CD4-positive, alpha-beta T cell treated with Interleukin-15 for 4 hours (primary cell): ENCODE data around the gene SLC35A1.

Source experiments
- DNase-seq: peaks from one replicate; pipeline ENCODE4 v3.0.0-alpha.2; 2020; ENCODE audit warnings: low spot score

Gene SLC35A1

DNA sequence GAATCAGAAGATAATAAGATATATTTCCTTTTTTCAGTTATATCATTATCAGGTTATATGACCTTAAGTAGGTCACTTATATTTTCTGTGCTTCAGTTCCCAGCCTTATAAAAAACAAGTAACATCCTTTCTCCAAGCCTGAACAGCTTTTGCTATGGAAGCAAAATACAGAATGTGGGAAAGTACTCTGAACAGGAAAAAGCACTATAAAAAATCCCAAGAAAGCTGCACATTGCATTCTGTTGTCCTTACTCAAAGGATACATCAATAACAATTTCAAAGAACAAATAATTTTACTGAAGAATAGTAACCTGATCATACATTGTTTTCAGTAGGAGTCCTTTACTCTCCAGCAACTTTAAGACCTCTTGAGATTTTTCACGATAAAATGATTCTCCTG lies 56.4 kb downstream of the SLC35A1 start:
- no peak for DNase-seq

DNA sequence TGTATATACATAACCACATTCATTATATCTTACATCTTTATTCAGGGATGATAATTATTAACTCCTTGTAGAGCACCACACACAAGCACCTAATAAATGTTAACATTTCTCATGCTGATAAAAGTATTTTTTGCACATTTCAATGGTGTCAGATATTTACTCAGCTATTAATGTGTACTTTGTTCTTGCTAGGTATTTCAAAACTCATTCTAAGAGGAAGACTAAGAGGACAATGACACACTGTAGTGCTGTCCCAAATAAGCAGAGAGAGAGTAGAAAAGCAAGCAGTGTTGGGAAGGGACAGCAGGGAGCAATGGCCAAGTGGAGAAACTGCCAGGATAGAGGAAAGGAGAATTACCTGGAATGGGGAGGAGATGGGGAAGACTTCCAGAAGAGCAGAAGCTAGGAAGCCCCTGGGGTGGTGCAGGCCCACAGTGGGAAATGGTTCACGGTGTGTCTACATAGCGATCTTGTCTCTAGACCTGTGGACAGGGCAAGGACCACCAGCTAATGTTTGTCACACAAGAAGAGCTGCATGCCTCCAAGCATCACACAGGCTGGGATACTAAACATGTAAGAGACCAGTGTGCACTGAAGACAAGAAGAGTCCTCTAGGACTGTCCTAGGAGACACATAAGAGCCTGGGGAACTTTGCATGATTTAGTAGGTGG lies 61.7 kb downstream of the SLC35A1 start:
- DNase-seq = no peak

DNA sequence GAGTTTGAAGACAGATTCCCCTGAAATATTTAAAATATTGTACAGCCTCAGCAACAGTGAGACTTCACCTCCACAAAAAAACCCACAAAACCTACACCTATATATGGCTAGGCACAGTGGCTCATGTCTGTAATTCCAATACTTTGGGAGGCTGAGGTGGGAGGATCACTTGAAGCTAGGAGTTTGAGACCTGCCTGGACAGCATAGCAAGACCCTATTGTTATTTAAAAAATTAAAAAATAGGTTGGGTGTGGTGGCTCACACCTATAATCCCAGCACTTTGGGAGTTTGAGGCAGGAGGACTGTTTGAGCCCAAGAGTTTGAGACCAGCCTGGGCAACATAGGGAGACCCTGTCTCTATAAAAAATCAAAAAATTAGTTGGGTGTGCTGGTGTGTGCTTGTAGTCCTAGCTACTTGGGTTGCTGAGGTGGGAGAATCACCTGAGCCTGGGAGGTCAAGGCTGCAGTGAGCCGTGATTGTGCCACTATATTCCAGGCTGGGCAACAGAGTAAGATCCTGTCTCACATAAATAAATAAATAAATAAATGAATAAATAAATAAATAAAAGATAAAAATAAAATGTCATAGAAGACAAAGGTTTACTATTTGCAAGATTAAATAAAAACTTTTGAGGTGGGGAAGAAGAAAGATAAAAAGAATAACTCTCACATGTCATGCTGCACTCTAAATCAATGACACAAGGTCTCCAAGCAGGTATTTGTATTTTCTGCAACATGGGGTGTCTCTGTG lies 65.9 kb downstream of the SLC35A1 start:
- DNase-seq = no peak

DNA sequence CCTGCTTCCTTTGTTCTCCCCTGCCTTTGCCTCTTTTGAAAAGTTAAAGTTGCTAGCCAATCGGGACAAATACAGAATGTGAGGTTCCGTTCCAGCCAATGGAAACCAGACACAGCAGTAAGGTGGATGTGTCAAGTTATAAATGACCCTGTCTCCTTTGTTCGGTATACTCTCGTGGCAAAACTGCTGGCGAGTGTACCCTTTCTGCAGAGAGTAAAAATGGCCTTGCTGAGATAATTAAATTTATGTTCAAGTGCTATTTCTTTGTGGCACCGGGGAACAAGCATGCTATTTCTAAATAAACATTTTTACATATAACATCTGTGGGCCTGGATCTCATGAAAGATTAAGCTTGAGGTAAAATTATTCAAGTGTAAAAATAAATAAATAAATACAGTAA lies 66.8 kb downstream of the SLC35A1 start:
- no peak for DNase-seq

DNA sequence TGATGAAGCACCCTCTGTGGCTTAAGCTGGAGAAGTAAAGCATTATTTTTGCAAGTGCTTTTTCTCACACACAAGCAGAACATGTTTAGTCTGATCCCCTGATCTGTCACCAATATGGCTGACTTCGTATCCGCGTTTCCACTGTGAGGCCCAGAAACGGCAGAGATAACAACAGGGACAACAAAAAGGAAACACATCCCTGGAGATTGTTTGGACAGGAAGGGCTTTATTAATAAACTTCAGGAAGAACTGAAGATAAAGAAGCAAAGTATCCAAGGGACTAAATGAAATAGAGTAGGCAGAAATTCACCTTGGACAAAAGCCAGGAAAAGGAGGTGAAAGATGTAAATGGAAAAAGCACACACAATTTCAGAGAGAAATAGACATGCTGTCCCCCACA lies 67.8 kb downstream of the SLC35A1 start:
- DNase-seq = no peak

DNA sequence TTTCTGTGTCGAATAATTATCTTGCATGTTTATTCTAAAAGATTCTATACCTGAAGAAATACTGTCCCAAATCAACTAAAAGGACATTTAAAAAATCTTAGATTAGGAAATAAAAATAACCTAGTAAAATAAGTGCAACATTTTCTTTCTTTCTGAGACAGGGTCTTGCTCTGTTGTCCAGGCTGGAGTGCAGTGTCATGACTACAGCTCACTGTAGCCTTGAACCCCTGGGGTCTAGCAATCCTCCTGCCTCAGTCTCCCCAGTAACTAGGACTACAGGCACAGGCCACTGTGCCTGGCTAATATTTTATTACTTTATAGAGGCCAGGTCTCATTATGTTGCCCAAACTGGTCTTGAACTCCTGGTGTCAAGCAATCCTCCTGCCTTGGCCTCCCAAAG lies 68.3 kb downstream of the SLC35A1 start:
- DNase-seq = no peak

DNA sequence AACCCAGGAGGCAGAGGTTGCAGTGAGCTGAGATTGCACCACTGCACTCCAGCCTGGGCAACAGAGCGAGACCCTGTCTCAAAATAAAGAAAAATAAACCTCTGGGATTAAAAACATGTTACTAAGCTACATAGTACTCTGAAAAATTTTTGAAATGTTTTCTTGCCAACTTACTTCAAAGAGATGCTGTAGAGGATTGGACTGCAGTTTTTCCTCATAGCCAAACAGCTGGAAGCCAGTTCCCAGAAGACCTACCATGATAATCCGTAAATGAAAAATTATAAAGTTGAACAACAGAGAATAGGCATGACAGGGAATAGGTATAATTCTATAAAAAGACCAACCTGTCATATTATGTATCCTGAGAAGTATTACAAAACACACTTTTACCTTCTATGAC lies 69.0 kb downstream of the SLC35A1 start:
- DNase-seq = no peak

DNA sequence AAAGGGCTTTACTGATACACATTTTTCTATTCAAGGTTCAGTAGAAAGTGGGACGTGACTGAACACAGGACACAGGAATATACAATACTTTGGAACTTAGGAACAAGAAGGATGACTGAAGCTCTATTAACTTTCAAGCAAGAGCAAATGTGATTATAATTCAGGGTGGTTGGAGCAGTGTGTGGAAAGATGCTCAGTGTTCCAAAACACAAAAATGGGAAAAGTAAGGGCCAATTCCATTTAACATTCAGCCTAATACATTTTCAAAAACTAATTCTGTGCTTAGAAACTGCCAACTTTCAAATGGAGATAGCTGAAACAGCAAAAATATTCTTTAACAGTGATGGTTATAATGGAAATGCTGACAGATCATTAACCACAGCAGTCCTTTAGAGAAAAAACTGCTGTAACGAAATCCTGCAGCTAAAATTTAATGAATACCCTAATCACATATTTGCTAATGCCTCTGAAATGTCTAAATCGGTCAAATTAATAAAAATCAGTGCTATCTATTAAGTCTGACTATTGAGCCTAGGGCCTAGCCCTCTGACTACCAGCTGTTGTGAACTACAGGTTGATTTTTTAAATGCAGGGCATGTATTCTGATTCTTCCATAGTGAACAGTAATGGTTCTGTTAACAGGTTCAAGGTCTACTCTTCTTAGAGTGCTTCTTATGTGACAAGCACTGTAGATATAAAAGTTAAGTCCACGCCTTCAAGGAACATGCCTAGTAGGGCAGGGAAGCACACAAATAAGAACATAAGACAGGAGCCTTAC lies 71.1 kb downstream of the SLC35A1 start:
- DNase-seq = no peak

DNA sequence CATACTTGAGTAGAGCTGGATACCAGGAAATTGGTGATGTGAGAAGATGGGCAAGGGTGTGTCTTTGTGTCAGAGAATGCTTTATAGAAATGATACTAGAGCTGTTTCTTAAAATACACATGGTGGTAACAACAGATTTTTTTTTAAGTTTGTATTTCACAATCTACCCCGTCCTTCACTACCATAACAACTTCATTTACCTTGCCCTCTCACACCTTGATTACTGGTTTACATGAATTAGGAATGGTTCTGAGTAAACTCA lies 71.6 kb downstream of the SLC35A1 start:
- no peak for DNase-seq

DNA sequence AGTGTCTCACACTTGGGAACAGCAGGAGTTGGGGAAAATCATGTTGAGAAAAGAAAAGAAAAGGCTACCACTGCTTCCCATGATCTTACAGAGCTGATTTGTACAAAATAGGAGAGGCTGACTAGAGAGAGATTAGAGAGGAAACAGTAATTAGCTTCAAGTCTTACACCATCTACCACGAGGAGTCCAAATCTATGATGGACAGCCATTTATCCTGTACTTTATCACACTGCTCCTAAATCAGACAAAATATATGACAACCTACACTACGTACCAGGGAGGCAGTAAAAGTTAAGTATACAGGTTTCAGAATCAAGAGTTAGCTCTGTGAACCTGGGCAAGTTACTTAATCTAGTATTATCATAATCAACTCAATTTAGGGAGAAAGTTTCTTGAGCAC lies 79.0 kb downstream of the SLC35A1 start:
- no peak for DNase-seq

DNA sequence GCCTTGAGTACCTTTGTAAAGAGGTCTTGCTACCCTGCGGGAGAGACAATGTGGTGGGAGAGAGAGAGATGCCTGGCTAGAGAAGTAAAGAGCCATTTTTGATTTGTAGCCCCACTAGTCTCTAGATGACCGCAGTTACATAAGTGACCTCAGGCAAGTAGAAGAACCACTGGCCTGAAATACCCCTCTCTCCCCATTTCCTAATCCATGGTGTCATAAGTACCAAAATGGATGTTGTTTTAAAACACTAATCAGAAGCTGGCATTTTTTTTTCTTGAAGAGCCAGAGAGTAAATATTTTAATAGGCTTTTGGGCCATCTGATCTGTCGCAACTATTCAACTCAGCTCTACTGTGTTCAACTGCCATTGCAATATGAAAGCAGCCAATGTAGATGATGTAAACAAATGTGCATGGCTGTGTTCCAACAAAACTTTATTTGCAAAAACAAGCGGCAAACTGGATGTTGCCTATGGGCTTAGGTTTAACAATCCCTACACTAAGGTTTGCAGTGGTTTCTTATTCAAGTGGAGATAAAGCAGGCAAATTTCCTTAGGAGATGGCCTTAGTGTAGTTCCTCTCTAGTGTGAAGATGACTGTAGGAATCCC lies 80.5 kb downstream of the SLC35A1 start:
- no peak for DNase-seq

DNA sequence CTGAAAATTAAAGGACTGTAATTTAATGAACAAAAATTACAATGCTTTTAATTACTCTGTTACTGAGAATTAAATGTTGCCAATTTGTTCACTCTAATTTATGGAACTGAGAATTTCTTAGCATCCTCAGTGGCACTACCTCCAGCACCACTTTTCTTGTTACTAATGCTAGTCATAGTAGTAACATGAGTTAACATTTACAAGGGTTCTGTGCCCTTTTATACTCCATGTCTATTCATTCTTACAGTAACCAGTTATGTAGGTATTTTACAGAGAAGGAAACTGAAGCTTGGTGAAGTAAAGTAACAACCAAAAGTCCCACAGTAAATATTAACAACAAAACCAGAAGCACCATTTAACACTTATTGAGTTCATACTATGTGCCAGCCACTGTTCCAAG lies 82.7 kb downstream of the SLC35A1 start:
- DNase-seq = no peak

DNA sequence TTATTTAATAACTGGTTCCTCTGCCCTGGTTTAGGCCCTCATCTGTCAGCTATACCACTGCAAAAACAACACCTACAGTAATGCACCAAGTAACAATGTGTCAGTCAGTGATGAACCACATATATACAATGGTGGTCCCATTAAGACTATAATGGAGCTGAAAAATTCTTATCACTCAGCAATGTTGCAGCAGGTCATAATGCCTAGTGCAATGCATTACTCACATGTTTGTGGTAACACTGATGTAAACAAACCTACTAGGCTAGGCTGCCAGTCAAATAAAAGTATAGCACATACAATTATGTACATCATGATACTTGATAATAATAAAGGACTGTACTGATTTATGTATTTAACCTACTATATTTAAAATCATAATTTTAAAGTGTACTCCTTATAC lies 85.7 kb downstream of the SLC35A1 start:
- DNase-seq = no peak

DNA sequence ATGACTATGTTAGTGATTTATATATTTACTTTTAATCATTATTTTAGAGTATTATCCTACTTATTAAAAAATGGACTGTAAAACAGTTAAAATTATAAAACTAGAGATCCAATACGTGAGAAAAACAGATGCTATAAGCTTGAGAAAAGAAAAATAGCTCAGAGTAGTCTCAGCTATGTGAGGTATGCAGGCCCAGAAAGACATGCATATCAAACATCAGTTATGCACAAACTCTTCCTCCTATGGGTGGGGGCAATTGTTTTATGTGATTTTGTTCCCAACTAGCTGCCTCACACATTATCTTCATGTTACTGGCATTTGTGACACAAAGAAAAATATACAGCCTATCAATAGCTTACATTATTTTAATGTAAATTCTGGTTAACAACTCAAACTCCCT lies 88.2 kb downstream of the SLC35A1 start:
- DNase-seq = no peak
